GM12878 (cell line): ENCODE data around the gene HIBCH. TPM values are rescaled to one million over a fixed set of nuclear protein-coding genes. Genes with fewer than 3 reads are reported as not detected.

Source experiments
- ATAC-seq: fragments of 200-7000 bp; cut with Tn5 transposase; 3 replicates; pipeline ENCODE4 v1.9.1; 2020; ENCODE audit warnings: mild to moderate bottlenecking, moderate library complexity
- BruUV-seq: library from RNA; stranded (reverse); fragments of 400-500 nt; replicated peaks from 2 replicates; lab custom pipeline; 2021; lab: Mats Ljungman, UMichigan
- CTCF ChIA-PET: fragments of 300-600 bp; sonication (Branson Sonifier 250); formaldehyde crosslinking; extraction: SDS; loops from one replicate; lab custom pipeline; 2021; ENCODE audit warnings: inconsistent platforms; lab: Yijun Ruan, JAX
- POLR2A ChIA-PET: fragments of 350-600 bp; formaldehyde crosslinking; extraction: SDS; loops from one replicate; lab custom pipeline; 2021; ENCODE audit warnings: inconsistent platforms; lab: Charles Lee
- RAD21 ChIA-PET: fragments of 300-600 bp; sonication (Branson Sonifier 250); formaldehyde crosslinking; loops from one replicate; lab custom pipeline; 2023; ENCODE audit warnings: antibody characterized with exemption; ENCODE audit not compliant: unreplicated experiment; lab: Charles Lee
- SMC1A ChIA-PET: fragments of 300-600 bp; sonication (Branson Sonifier 250); formaldehyde crosslinking; loops from one replicate; lab custom pipeline; 2023; ENCODE audit not compliant: unreplicated experiment, uncharacterized antibody; lab: Charles Lee
- DNase-seq: peaks from one replicate; pipeline ENCODE4 v3.0.0-alpha.2; 2011; ENCODE audit warnings: low read depth, low spot score
- FAIRE-seq: peaks from 3 replicates; lab custom pipeline; 2011; peaks lifted over from hg19 to GRCh38; lab: Jason Lieb, UNC
- H2AFZ ChIP-seq: 2 replicates; pipeline ENCODE4 v1.6.0; 2011; ENCODE audit warnings: low read depth, low read length, control low read depth; ENCODE audit not compliant: control insufficient read depth
- H3K27ac ChIP-seq: 2 replicates; pipeline ENCODE4 v1.5.1; 2011; ENCODE audit warnings: control low read depth; ENCODE audit not compliant: control insufficient read depth, insufficient read depth
- H3K27me3 ChIP-seq, 2 experiments: replicated peaks in 1 of 2; 2 replicates each; pipeline versions ENCODE4 v1.6.0 to v1.6.1; 2011; ENCODE audit warnings: low read length in 1 of 2; ENCODE audit not compliant: control insufficient read depth in 2 of 2, insufficient read depth in 2 of 2
- H3K36me3 ChIP-seq, 2 experiments: 2 replicates each; pipeline ENCODE4 v1.5.1; 2011; ENCODE audit warnings: low read length in 1 of 2; ENCODE audit not compliant: control insufficient read depth in 2 of 2, insufficient read depth in 2 of 2
- H3K4me1 ChIP-seq: 2 replicates; pipeline ENCODE4 v1.6.1; 2011; ENCODE audit warnings: mild to moderate bottlenecking, low read length, moderate library complexity, mixed read lengths; ENCODE audit not compliant: control insufficient read depth, insufficient read depth
- H3K4me2 ChIP-seq: 2 replicates; pipeline ENCODE4 v1.6.0; 2011; ENCODE audit warnings: control low read depth; ENCODE audit not compliant: control insufficient read depth, insufficient read depth
- H3K4me3 ChIP-seq: fragments of 200-600 bp; sonication (generic); 2 replicates; pipeline ENCODE4 v1.5.1; 2016
- H3K79me2 ChIP-seq: 2 replicates; pipeline ENCODE4 v1.6.0; 2011; ENCODE audit warnings: low read length; ENCODE audit not compliant: control insufficient read depth, insufficient read depth
- H3K9ac ChIP-seq: 2 replicates; pipeline ENCODE4 v1.8.0; 2011; ENCODE audit warnings: low read length, control low read depth, mixed read lengths; ENCODE audit not compliant: control insufficient read depth, insufficient read depth
- H3K9me3 ChIP-seq: replicated peaks from 3 replicates; pipeline ENCODE4 v1.5.1; 2011; ENCODE audit warnings: mild to moderate bottlenecking, low read length; ENCODE audit not compliant: control insufficient read depth, insufficient read depth
- H4K20me1 ChIP-seq: 2 replicates; pipeline ENCODE4 v1.6.0; 2011; ENCODE audit not compliant: control insufficient read depth, insufficient read depth
- BCLAF1 ChIP-seq: fragments of 450-650 bp; IDR thresholded peaks from 2 replicates; pipeline ENCODE4 v1.6.1; 2017; ENCODE audit warnings: antibody characterized with exemption, mild to moderate bottlenecking, moderate library complexity
- CEBPZ ChIP-seq: fragments of 150-350 bp; IDR thresholded peaks from 2 replicates; pipeline ENCODE4 v1.6.1; 2016; ENCODE audit warnings: low read depth, low read length
- E2F8 ChIP-seq: fragments of 450-650 bp; IDR thresholded peaks from 2 replicates; pipeline ENCODE4 v1.6.1; 2018; ENCODE audit warnings: mild to moderate bottlenecking, low read depth, moderate library complexity; ENCODE audit not compliant: partially characterized antibody
- EZH2 ChIP-seq: IDR thresholded peaks from 2 replicates; pipeline ENCODE4 v1.6.1; 2012; ENCODE audit warnings: low read depth, mild to moderate bottlenecking, control low read depth, inconsistent platforms, low read length, borderline replicate concordance; ENCODE audit not compliant: control insufficient read depth
- IKZF1 ChIP-seq: fragments of 450-650 bp; conservative IDR thresholded peaks from 2 replicates; pipeline ENCODE4 v1.6.1; 2017; ENCODE audit warnings: antibody characterized with exemption, mild to moderate bottlenecking
- KLF5 ChIP-seq: fragments of 450-650 bp; IDR thresholded peaks from 2 replicates; pipeline ENCODE4 v1.6.1; 2014; ENCODE audit warnings: mild to moderate bottlenecking; ENCODE audit not compliant: partially characterized antibody
- LARP7 ChIP-seq: fragments of 450-650 bp; IDR thresholded peaks from 2 replicates; pipeline ENCODE4 v1.6.1; 2017; ENCODE audit warnings: mild to moderate bottlenecking
- MYB ChIP-seq: fragments of 150-350 bp; IDR thresholded peaks from 2 replicates; pipeline ENCODE4 v1.6.1; 2014; ENCODE audit warnings: mild to moderate bottlenecking, low read depth, low read length, borderline replicate concordance
- NFYA ChIP-seq: IDR thresholded peaks from 2 replicates; pipeline ENCODE4 v1.6.1; 2011; ENCODE audit warnings: low read depth, mild to moderate bottlenecking, low read length, improper control_type of control experiment, borderline replicate concordance
- NR2C1 ChIP-seq: fragments of 450-650 bp; IDR thresholded peaks from 2 replicates; pipeline ENCODE4 v1.6.1; 2017; ENCODE audit warnings: antibody characterized with exemption, mild to moderate bottlenecking, moderate library complexity
- POLR2AphosphoS5 ChIP-seq: IDR thresholded peaks from 2 replicates; pipeline ENCODE4 v1.6.1; 2011; ENCODE audit warnings: mild to moderate bottlenecking, low read length, inconsistent platforms
- ZNF274 ChIP-seq: IDR thresholded peaks from one replicate; pipeline ENCODE4 v1.8.0; 2011; ENCODE audit not compliant: insufficient read length, insufficient read depth
- ZNF622 ChIP-seq: fragments of 450-650 bp; IDR thresholded peaks from 2 replicates; pipeline ENCODE4 v1.6.1; 2017; ENCODE audit warnings: mild to moderate bottlenecking, inconsistent platforms
- ZZZ3 ChIP-seq: IDR thresholded peaks from 2 replicates; pipeline ENCODE4 v1.6.1; 2011; ENCODE audit warnings: low read depth; ENCODE audit not compliant: control insufficient read depth, insufficient read length
- WGBS: methylation state at CpG from one replicate; pipeline ENCODE4 v1.1.6; 2016; ENCODE audit warnings: low lambda C conversion rate; ENCODE audit not compliant: insufficient replicate concordance, insufficient coverage; ENCODE audit errors: missing lambda C conversion rate; 5-methylcytosine and 5-hydroxymethylcytosine counted together
- in situ Hi-C: fragments of 300-500 bp; cut with MboI; formaldehyde crosslinking; loops from 9 replicates; pipeline ENCODE4 v1.14.3; 2018; ENCODE audit warnings: mixed read lengths
- intact Hi-C: fragments of 100-400 bp; cut with micrococcal nuclease; formaldehyde crosslinking; loops from one replicate; pipeline ENCODE4 v1.14.2; 2022; ENCODE audit not compliant: unreplicated experiment
- polyA plus RNA-seq, 11 experiments: library from polyadenylated mRNA; depleted of rRNA in 4 of 11; unstranded in 6 of 11; stranded (reverse) in 5 of 11; fragments of >200 nt; fragmentation: Nextera tagmentation in 4 of 11; fragmentation: Illumina TruSeq in 1 of 11; extraction: Ambion mirVana in 4 of 11; extraction: Trizol in 1 of 11; gene quantifications; 1 replicate in 1 of 11; 2 replicates in 10 of 11; pipeline versions ENCODE4 v1.2.1 to v1.2.3, GENCODE V29; 2011 to 2016; ENCODE audit warnings: inconsistent platforms in 2 of 11, missing spikeins in 2 of 11, low read depth in 1 of 11
- total RNA-seq, 4 experiments: library from RNA; depleted of rRNA in 3 of 4; stranded (reverse); fragments of >200 nt in 3 of 4; fragmentation: Illumina TruSeq in 1 of 4; extraction: Trizol in 1 of 4; gene quantifications; 2 replicates each; pipeline versions ENCODE4 v1.2.1 to v1.2.3, GENCODE V29; 2013 to 2021

Gene HIBCH
- total and polyA plus RNA-seq, 10 of the 15 experiments (the other 5 are each of a cell fraction or from before 2014, with no cell fraction given): 22.3 to 81.0 (median 37.4) TPM

DNA sequence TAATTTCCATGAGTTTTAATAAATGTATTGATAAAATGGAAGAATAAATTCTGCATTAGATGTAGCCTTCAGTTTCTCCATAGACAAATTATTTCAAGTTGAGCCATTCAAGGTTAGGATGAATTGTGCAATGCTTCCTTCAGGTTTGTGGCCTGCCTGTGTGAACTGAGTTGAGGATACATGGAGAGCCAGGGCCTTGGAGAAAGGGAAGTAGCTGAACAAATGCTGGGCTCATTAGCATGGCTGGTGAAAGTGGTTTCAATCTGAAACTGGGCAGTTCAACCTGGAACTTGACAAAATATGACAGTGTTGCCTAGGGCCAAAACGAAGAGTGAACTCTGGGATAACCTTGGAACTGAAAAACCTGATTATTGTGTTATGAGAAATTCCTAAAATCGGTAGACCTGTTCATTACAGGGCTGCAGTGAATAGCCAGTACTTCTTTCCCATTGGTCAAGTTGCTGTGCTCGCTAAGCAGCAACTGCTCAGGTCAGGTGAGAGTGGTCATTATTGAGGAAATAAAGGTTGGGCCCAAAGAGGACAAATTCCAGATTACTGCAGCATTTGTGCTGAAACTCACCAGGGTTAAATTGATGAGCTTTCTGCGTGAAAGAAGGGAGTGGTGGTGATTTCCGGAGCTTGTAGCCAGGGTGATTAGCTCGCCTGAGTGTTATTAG, 36.5 kb upstream of the HIBCH start:
- Histone ChIP-seq H3K79me2 (peaks cover 5% of the 10 kb centered on the region), H3K4me2 (no peak overlapping the region), H3K9me3 (no peaks in the 10 kb centered on the region), H3K4me1 (peaks cover 8% of the 10 kb centered on the region), H3K27me3 (no peaks in the 10 kb centered on the region), H3K9ac (no peak overlapping the region), H4K20me1 (no peaks in the 10 kb centered on the region), H3K36me3 (no peaks in the 10 kb centered on the region), H2AFZ (no peak overlapping the region), H3K4me3 (no peak overlapping the region), H3K27ac (no peak overlapping the region)
- in situ Hi-C loops (no loop called here), intact Hi-C loops (no loop called here)
- TF ChIP-seq EZH2 (no peak), ZZZ3 (no peak), IKZF1 (no peak), ZNF274 (no peak), E2F8 (no peak), NR2C1 (no peak), CEBPZ (no peak), POLR2AphosphoS5 (no peak), KLF5 (no peak), LARP7 (no peak), ZNF622 (no peak), BCLAF1 (no peak), MYB (no peak), NFYA (no peak)
- no TSS peak for BruUV-seq
- ChIA-PET RAD21 (interaction anchor here (0.7 to 1.3 kb wide), 3 partner anchors 12 to 16 kb away, joined by 3 to 4 read pairs (median 3); no protein-coding TSS in a partner anchor), POLR2A (interaction anchor here (0.7 to 2.1 kb wide), 3 partner anchors 10 to 12 kb away, joined by 3 to 9 read pairs (median 3); no protein-coding TSS in a partner anchor), CTCF (interaction anchor here (0.9 to 5.0 kb wide), 3 partner anchors 8 to 228 kb away, joined by 3 to 45 read pairs (median 4); partner anchors contain the start of gene INPP1), SMC1A (interaction anchor here (1.2 to 5.3 kb wide), 6 partner anchors 9 to 326 kb away, joined by 3 to 46 read pairs (median 5); partner anchors contain the start of gene INPP1)
- 82% methylated on average over 6 of the region's 6 CpGs for WGBS
- FAIRE-seq (no peak), ATAC-seq (no peak), DNase-seq (no peak)
